ENCODE measurements around the gene HTR4.
"Not testable (repeated sequence)": the region's sequence is repeated elsewhere in the genome, so short reads cannot be mapped to it uniquely, and the experiment has no call there.

Gene HTR4

GRCh38 chr5:148491015-148491792 is 163.1 kb downstream of the HTR4 start:
- H3K27me3 ChIP-seq (ENCODE audit: insufficient read depth, low read length): peaks cover 10% of the 10 kb centered on the region
- no peak overlapping the region for H3K4me3 ChIP-seq (ENCODE audit: low read length)
- no peaks in the 10 kb centered on the region for H3K36me3 ChIP-seq (ENCODE audit: insufficient read depth, low read length)
- no peaks in the 10 kb centered on the region for H3K9me3 ChIP-seq (ENCODE audit: low read length)
- H3K4me1 ChIP-seq (ENCODE audit: insufficient read depth, low read length): no peaks in the 10 kb centered on the region
- H2AFZ ChIP-seq (ENCODE audit: low read depth, low read length): no peak overlapping the region

DNA sequence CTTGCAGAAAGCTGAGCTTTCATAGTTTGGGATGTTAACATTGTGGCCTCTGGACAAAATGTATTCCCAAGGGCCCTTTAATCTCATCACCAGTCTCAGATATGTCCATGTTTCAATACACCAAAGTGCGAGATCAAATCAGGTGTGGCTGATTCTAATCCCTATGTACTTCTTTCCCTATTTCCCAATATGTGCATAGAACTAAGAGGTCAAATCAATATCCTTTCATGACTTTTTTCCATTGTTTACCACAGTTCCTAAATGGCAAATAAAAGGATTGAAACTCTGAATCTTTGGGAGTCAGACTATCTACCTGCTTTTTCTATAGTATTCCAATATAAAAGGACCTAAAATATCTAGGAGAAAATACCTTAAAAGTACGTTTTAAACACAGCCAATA is 165.6 kb downstream of the HTR4 start:
- H3K9me3 ChIP-seq (ENCODE audit: low read length): no peaks in the 10 kb centered on the region
- H3K27me3 ChIP-seq (ENCODE audit: insufficient read depth, low read length): peaks cover 8% of the 10 kb centered on the region
- no peak overlapping the region for H3K4me3 ChIP-seq (ENCODE audit: low read length)
- H3K36me3 ChIP-seq (ENCODE audit: insufficient read depth, low read length): no peaks in the 10 kb centered on the region
- H2AFZ ChIP-seq (ENCODE audit: low read depth, low read length): no peak overlapping the region
- no peaks in the 10 kb centered on the region for H3K4me1 ChIP-seq (ENCODE audit: insufficient read depth, low read length)

- no peaks in the 10 kb centered on the region for H3K9me3 ChIP-seq (ENCODE audit: low read length)
- no peak overlapping the region for H3K4me3 ChIP-seq (ENCODE audit: low read length)
- H3K4me1 ChIP-seq (ENCODE audit: insufficient read depth, low read length): peaks cover 9% of the 10 kb centered on the region
- no peaks in the 10 kb centered on the region for H3K36me3 ChIP-seq (ENCODE audit: insufficient read depth, low read length)
- peaks cover 3% of the 10 kb centered on the region for H3K27me3 ChIP-seq (ENCODE audit: insufficient read depth, low read length)
- H2AFZ ChIP-seq (ENCODE audit: low read depth, low read length): no peak overlapping the region
These were observed 167.9 kb downstream of the HTR4 start for GRCh38 chr5:148486456-148486855.

DNA sequence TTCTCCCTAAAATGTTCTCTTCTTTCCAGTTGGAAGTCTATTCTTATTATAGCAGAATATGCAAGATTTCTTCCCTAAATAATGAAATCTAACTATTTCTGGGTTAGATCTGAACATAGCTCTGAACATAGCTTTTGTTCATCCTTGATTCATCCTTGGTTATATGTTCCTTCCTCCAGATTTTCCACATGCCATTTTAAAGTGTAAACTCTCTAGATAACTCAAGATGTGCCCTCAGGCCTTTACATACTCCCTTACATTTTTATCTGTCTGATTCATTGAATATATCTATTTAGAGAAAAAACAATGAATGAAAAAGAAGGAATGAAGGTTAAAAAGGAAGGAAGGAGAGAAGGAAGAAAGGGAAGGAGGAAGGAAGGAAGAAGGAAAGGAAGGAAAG is 169.7 kb downstream of the HTR4 start:
- Histone ChIP-seq H3K4me3 (ENCODE audit: low read length) (no peak overlapping the region), H2AFZ (ENCODE audit: low read depth, low read length) (no peak overlapping the region), H3K9me3 (ENCODE audit: low read length) (no peaks in the 10 kb centered on the region), H3K27me3 (ENCODE audit: insufficient read depth, low read length) (peaks cover 3% of the 10 kb centered on the region), H3K4me1 (ENCODE audit: insufficient read depth, low read length) (peaks cover 11% of the 10 kb centered on the region), H3K36me3 (ENCODE audit: insufficient read depth, low read length) (no peaks in the 10 kb centered on the region)

DNA sequence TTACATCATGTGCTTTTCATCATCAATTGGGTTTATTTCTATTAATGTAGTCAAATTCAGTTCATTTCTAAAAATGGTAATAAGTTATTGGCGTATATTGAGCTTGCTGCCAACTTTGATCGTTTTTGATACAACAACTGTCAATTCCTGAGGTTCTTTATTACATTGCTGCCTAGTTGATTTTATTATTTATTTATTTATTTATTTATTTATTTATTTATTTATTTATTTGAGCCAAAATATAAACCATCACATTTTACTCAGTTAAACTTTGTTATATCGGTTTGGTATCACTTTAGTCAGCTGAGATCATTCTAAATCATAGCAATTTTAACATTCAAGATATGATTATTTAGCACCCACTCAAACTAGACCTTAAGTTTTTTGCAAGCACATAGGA is 170.6 kb downstream of the HTR4 start:
- Histone ChIP-seq H3K4me3 (ENCODE audit: low read length) (no peak overlapping the region), H2AFZ (ENCODE audit: low read depth, low read length) (no peak overlapping the region), H3K4me1 (ENCODE audit: insufficient read depth, low read length) (peaks cover 11% of the 10 kb centered on the region), H3K27me3 (ENCODE audit: insufficient read depth, low read length) (peaks cover 3% of the 10 kb centered on the region), H3K9me3 (ENCODE audit: low read length) (no peaks in the 10 kb centered on the region), H3K36me3 (ENCODE audit: insufficient read depth, low read length) (no peaks in the 10 kb centered on the region)

DNA sequence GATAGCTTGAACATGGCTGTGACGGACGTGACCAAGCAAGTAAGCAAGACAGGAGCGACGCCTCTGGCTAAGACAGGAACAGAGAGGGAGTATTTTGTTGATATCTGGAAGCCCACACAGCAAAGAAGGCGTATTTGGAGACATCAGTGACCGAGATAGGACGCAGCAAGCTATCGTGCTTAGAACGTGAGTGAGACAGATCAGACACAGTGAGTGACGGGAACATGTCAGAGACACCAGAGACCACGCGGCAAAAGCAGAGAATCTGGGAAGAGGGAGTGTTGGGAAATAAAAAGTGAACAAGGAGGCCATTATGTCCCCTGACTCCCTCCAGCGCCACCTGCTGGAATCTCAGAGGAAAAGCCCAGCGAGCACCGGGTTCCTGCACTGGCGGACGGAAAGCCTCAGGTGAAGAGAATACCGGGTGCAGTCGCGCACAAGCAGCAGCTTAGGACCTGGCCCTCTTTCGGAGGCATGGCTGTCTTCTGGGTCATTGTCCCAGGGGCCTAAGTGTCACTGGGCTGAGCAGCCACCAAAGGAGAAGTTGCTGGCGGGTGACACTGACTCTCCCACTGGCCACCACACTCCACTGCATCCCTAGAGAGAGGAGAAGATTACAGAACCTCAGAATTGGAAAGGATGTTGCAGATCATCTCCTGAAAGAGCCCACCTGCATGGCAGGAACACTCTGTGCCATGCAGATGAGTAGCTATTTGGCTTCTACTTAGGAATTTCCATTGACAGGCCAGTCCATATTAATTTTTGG is 171.4 kb downstream of the HTR4 start:
- H3K36me3 ChIP-seq (ENCODE audit: insufficient read depth, low read length): no peaks in the 10 kb centered on the region
- no peaks in the 10 kb centered on the region for H3K9me3 ChIP-seq (ENCODE audit: low read length)
- H3K4me1 ChIP-seq (ENCODE audit: insufficient read depth, low read length): peaks cover 11% of the 10 kb centered on the region
- no peak overlapping the region for H3K4me3 ChIP-seq (ENCODE audit: low read length)
- H3K27me3 ChIP-seq (ENCODE audit: insufficient read depth, low read length): peaks cover 5% of the 10 kb centered on the region
- no peak overlapping the region for H2AFZ ChIP-seq (ENCODE audit: low read depth, low read length)

GRCh38 chr5:148482196-148482595 is 172.1 kb downstream of the HTR4 start:
- Histone ChIP-seq H2AFZ (ENCODE audit: low read depth, low read length) (no peak overlapping the region), H3K4me1 (ENCODE audit: insufficient read depth, low read length) (peaks cover 11% of the 10 kb centered on the region), H3K9me3 (ENCODE audit: low read length) (no peaks in the 10 kb centered on the region), H3K36me3 (ENCODE audit: insufficient read depth, low read length) (no peaks in the 10 kb centered on the region), H3K4me3 (ENCODE audit: low read length) (no peak overlapping the region), H3K27me3 (ENCODE audit: insufficient read depth, low read length) (peaks cover 10% of the 10 kb centered on the region)

- Histone ChIP-seq H2AFZ (ENCODE audit: low read depth, low read length) (no peak overlapping the region), H3K4me3 (ENCODE audit: low read length) (no peak overlapping the region), H3K27me3 (ENCODE audit: insufficient read depth, low read length) (peaks cover 16% of the 10 kb centered on the region), H3K36me3 (ENCODE audit: insufficient read depth, low read length) (no peaks in the 10 kb centered on the region), H3K4me1 (ENCODE audit: insufficient read depth, low read length) (peaks cover 11% of the 10 kb centered on the region), H3K9me3 (ENCODE audit: low read length) (no peaks in the 10 kb centered on the region)
These were observed 176.9 kb downstream of the HTR4 start for GRCh38 chr5:148477429-148477828.

- Histone ChIP-seq H3K36me3 (ENCODE audit: insufficient read depth, low read length) (no peaks in the 10 kb centered on the region), H3K4me3 (ENCODE audit: low read length) (no peak overlapping the region), H3K27me3 (ENCODE audit: insufficient read depth, low read length) (peaks cover 16% of the 10 kb centered on the region), H3K4me1 (ENCODE audit: insufficient read depth, low read length) (peaks cover 1% of the 10 kb centered on the region), H3K9me3 (ENCODE audit: low read length) (no peaks in the 10 kb centered on the region), H2AFZ (ENCODE audit: low read depth, low read length) (no peak overlapping the region)
These were observed 178.0 kb downstream of the HTR4 start for GRCh38 chr5:148476302-148476701.

- no peak overlapping the region for H3K4me3 ChIP-seq (ENCODE audit: low read length)
- H3K27me3 ChIP-seq (ENCODE audit: insufficient read depth, low read length): peaks cover 16% of the 10 kb centered on the region
- H3K36me3 ChIP-seq (ENCODE audit: insufficient read depth, low read length): no peaks in the 10 kb centered on the region
- H3K9me3 ChIP-seq (ENCODE audit: low read length): no peaks in the 10 kb centered on the region
- H3K4me1 ChIP-seq (ENCODE audit: insufficient read depth, low read length): no peaks in the 10 kb centered on the region
- no peak overlapping the region for H2AFZ ChIP-seq (ENCODE audit: low read depth, low read length)
These were observed 180.3 kb downstream of the HTR4 start for GRCh38 chr5:148474025-148474511.

DNA sequence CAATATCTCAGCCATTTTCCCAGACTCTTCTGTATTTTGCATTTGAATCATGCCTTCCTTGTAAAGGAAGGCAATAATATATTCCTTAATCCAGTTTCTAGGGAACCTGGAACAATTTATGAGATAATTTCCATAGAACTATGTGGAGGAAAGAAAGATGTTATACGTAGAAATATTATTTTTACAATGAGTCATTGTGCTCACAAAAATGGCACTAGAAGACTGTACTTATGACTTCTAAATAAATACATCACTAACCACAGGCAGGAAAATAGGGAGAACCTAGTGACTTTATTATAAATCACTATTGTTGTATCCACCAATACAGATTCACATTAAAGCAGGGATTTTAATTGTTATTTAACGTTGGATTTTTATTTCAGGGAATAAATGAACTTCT is 182.9 kb downstream of the HTR4 start:
- Histone ChIP-seq H3K27me3 (ENCODE audit: insufficient read depth, low read length) (peaks cover 4% of the 10 kb centered on the region), H3K4me3 (ENCODE audit: low read length) (no peak overlapping the region), H3K36me3 (ENCODE audit: insufficient read depth, low read length) (no peaks in the 10 kb centered on the region), H3K4me1 (ENCODE audit: insufficient read depth, low read length) (no peaks in the 10 kb centered on the region), H3K9me3 (ENCODE audit: low read length) (no peaks in the 10 kb centered on the region), H2AFZ (ENCODE audit: low read depth, low read length) (no peak overlapping the region)

- no peaks in the 10 kb centered on the region for H3K9me3 ChIP-seq (ENCODE audit: low read length)
These were observed 184.8 kb downstream of the HTR4 start for GRCh38 chr5:148469501-148469935.

DNA sequence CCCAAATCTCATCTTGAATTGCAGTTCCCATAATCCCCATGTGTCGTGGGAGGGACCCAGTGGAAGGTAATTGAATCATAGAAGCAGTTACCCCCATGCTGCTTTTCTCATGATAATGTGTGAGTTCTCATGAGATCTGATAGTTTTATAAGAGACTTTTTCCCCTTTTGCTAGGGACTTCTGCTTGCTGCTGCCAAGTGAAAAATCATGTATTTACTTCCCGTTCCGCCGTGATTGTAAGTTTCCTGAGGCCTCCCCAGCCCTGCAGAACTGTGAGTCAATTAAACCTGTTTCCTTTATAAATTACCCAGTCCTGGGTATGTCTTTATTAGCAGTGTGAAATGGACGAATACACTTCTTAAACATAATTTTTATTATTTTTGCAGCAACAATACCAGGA is 185.6 kb downstream of the HTR4 start:
- not testable (repeated sequence) for H3K9me3 ChIP-seq (ENCODE audit: low read length)

More at GRCh38 chr5:148469501-148469935, 184.8 kb downstream of the HTR4 start:
- Histone ChIP-seq H3K4me1 (ENCODE audit: insufficient read depth, low read length) (no peaks in the 10 kb centered on the region), H2AFZ (ENCODE audit: low read depth, low read length) (no peak overlapping the region), H3K36me3 (ENCODE audit: insufficient read depth, low read length) (no peaks in the 10 kb centered on the region), H3K4me3 (ENCODE audit: low read length) (no peak overlapping the region), H3K27me3 (ENCODE audit: insufficient read depth, low read length) (no peaks in the 10 kb centered on the region)

More for the DNA sequence above, 185.6 kb downstream of the HTR4 start:
- not testable (repeated sequence) for H3K4me3 ChIP-seq (ENCODE audit: low read length); H3K4me1 ChIP-seq (ENCODE audit: insufficient read depth, low read length); H2AFZ ChIP-seq (ENCODE audit: low read depth, low read length); H3K27me3 ChIP-seq (ENCODE audit: insufficient read depth, low read length); H3K36me3 ChIP-seq (ENCODE audit: insufficient read depth, low read length)
